DLD1 (cell line): Measurements from ENCODE around the gene SCN8A.

ENCODE experiments used
- in situ Hi-C: cut with HindIII; loops from 2 replicates; pipeline ENCODE4 v1.10.0; 2017; ENCODE audit warnings: low sequenced_read_pairs

Gene SCN8A

GRCh38 chr12:51759175-51759574 is 168.1 kb downstream of the SCN8A start:
- in situ Hi-C loops, result no loop called here

DNA sequence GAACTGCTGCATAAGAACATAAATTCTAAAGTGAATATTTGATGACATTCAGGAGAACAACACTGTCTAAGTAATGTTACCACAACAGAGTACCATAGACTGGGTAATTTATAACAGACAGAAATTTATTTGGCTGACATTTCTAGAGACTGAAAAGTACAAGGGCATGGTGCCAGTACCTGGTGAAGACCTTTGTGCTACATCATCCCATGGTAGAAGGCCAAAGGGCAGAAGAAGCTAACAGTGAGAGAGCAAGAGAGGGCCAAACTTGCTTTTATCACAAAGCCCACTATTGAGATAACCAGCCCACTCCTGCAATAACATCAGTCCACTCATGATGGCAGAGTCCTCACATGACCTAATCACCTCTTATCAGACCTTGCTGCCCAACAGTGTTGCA is 168.7 kb downstream of the SCN8A start:
- in situ Hi-C loops, result no loop called here

GRCh38 chr12:51760231-51760630 is 169.2 kb downstream of the SCN8A start:
- in situ Hi-C loops, result no loop called here

- in situ Hi-C loops, result no loop called here
These were observed 172.7 kb downstream of the SCN8A start for GRCh38 chr12:51763743-51764142.

DNA sequence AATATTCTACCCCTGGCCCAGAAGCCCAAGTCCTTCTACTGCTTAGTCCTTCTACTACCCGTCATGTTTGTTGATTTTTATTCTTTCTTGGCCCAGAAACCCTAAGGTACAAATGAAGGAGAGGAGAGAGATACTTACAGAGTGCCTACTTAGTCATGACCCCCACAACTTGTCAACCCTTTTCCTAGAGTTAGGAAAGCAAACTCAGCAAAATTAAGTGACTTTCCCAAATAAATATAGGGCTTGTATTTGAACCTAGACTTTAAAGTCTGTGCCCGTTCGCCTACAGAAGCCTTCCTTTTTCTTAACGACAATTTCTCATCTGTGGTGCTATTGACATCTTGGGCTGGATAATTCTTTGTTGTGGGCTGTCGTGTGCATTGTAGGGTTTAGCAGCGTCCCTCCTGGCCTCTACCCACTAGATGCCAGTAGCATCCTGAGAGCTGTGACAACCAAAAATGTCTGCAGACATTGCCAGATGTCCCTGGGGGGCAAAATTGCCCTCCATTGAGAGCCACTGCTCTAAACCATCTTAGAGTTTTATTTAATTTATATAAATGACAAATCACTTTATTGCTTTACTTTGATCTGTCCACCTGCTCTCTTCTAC is 175.1 kb downstream of the SCN8A start:
- in situ Hi-C loops, result no loop called here

DNA sequence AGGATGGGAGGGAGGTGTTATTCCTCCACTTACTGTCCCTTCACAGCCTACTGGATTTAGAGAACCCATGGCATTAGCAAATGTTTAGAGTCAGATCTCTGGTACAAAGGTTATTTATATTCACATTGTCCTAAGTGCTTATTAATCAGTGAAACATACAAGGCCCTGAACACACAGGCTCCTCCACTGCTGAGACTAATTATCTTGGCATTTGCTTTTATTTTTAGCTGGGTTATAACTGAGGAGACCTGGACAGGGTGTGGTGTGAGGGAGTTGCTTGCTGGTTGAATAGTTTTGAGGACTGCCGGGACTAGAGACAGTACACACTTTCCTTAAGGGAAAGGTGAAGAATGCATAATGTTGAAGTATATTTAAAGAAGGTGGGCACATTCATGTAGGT is 180.0 kb downstream of the SCN8A start:
- in situ Hi-C loops, result no loop called here

DNA sequence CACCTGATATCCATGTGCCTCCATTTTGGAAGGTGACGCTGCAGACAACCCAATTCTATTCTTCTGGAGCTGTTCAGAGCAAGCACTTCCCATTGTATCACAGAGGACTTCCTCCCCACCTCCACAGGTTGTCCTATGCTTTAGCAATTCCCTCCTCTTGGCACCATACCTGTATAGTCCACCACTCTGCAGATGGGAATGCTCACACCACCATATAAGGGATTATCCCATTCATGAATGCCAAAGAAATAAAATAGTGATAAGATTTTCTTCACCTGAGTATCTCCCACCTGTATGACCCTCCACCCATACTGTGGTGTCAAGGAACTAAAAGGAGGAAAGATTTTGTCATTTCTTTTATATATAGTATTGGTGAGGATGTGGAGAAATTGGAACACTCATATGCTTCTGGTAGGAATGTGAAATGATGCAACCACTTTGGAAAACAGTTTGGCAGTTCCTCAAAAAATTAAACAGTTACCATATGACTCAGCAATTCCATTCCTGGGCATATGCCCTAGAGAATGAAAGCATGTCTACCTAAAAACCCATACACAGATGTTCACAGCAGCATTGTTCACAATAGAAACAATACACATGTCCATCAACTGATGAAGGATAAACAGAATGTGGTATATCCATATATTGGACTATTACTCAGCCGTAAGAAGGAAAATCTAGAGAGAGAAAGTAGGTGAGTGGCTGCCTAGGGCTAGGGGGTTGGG is 182.3 kb downstream of the SCN8A start:
- in situ Hi-C loops, result no loop called here

DNA sequence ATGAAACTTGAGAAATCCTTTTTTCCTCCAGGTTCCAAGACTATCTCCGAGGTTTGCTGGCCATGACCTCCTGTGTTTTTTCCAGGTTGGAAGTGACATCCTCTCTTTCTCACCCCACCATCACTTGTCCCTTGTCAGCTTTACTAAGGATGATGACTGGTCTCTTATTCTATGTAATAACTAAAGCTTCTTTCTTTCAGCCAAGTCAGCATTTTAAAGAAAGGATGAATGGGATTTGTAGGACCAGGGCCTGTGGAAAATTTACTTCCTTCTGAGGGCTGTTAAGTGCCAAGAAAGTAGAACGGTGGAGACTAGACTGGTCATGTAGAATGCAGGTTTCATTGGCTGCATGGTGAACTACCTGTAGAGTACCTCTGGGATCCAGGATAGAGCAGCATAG is 183.9 kb downstream of the SCN8A start:
- in situ Hi-C loops, result loop anchor here (25.0 kb wide), 1 partner anchor 187 kb away; the partner anchor contains the start of gene ACVR1B

DNA sequence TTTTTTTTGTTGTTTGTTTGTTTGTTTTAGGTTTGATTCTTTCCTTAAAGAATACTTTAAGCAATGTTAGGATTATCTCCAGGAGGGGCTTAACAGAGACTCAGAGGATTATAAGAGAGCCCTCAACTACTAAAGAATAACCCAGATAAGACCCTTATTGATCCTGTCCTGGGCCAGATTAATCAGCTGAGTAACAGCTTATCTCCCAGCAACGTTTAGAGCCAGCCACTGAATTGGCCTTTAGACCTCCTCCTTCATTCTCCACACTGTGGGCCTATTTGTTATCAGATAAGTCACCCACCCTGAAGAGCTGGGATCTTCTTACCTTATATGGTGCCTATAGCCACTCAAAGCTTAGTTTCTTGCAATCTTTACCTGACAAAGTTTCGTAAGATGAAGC is 186.4 kb downstream of the SCN8A start:
- in situ Hi-C loops, result loop anchor here (25.0 kb wide), 1 partner anchor 185 kb away; the partner anchor contains the start of gene ACVR1B

GRCh38 chr12:51777973-51778372 is 186.9 kb downstream of the SCN8A start:
- in situ Hi-C loops, result loop anchor here (25.0 kb wide), 1 partner anchor 184 kb away; the partner anchor contains the start of gene ACVR1B

DNA sequence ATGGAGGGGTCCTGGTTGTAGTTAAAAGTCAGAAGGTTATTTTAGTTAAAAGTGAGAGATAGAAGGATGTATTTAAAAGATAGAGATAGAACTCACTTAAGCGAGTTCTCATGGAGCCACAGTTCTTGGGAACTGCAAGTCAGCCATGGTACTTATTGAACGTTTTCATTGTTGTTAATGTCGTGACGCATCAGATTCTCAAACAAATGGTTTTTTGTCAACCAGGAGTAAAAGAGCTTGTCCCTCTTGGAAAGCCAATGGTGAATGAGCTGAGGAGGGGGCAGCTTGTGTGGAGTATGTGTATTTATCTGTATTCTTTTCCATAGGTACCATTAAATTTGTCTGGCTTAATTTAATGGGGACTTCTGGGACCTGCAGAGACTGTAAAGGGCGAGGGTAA is 188.8 kb downstream of the SCN8A start:
- in situ Hi-C loops, result loop anchor here (25.0 kb wide), 1 partner anchor 182 kb away; the partner anchor contains the start of gene ACVR1B

DNA sequence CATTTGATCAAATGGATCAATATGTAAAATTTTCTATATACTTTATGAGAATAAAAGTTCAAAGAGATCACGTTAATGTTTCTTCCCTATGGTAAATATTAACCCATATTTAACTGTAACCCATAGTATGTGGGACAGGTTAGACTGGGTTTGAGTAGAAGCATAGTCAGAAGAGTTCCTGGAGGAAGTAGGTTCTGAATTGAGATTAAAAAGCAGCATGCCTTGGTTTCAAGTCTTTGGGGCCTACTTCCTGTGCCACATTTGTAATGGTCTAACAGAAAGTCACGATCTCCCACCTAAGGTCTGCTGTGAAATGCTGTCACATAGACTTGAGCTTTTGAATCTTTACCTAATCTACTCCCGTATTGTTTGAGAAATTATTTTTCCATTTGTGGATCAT is 193.7 kb downstream of the SCN8A start:
- in situ Hi-C loops, result loop anchor here (25.0 kb wide), 1 partner anchor 178 kb away; the partner anchor contains the start of gene ACVR1B

DNA sequence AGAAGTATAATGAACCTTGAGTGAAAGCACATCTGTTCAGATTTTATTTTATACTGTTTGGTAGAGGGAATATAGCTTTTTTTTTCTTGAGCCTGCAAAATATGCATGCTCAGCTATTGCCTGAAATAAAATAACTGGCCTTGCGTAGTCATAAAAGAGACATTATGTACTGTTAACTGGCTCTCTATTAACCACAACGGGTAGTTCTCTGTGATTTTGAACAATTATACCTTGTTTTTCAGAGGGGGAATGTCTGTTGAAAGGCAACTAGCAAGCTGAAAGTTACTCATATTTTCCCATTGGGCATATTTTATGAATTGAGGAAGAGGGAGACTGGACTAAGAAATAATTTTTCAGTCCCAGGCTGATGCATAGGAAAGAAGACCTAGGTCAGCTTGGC is 194.9 kb downstream of the SCN8A start:
- in situ Hi-C loops, result loop anchor here (25.0 kb wide), 1 partner anchor 176 kb away; the partner anchor contains the start of gene ACVR1B

- in situ Hi-C loops, result loop anchor here (25.0 kb wide), 1 partner anchor 173 kb away; the partner anchor contains the start of gene ACVR1B
These were observed 197.8 kb downstream of the SCN8A start for GRCh38 chr12:51788876-51789275.

DNA sequence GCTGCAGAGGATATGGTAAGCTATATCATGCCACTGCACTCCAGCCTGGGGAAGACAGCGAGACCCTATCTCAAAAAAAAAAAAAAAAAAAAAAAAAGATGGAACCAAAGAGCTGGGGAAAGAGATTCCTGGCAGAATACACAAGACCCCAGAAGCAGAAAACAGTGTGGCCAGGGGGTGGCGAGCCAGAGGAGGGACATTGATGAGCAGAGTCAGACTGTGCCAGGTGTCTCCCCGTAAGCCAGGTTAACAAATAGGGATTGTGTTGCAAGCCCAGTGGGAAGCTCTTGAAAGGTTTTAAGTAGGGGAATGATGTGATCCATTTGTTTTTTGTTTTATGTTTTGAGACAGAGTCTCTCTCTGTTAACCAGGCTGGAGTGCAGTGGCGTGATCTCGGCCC is 201.4 kb downstream of the SCN8A start:
- in situ Hi-C loops, result loop anchor here (10.0 to 25.0 kb wide), 2 partner anchors 62 to 170 kb away; partner anchors contain the start of gene ACVR1B

- in situ Hi-C loops, result loop anchor here (10.0 to 25.0 kb wide), 2 partner anchors 62 to 169 kb away; partner anchors contain the start of gene ACVR1B
These were observed 202.2 kb downstream of the SCN8A start for GRCh38 chr12:51793201-51793600.

- in situ Hi-C loops, result loop anchor here (10.0 to 25.0 kb wide), 2 partner anchors 58 to 165 kb away; partner anchors contain the start of gene ACVR1B
These were observed 206.3 kb downstream of the SCN8A start for GRCh38 chr12:51797301-51797700.

GRCh38 chr12:51798051-51798450 is 207.0 kb downstream of the SCN8A start:
- in situ Hi-C loops, result loop anchor here (10.0 to 25.0 kb wide), 2 partner anchors 57 to 164 kb away; partner anchors contain the start of gene ACVR1B

- in situ Hi-C loops, result loop anchor here (10.0 to 25.0 kb wide), 2 partner anchors 56 to 164 kb away; partner anchors contain the start of gene ACVR1B
These were observed 207.5 kb downstream of the SCN8A start for GRCh38 chr12:51798501-51798900.

GRCh38 chr12:51801027-51801426 is 210.0 kb downstream of the SCN8A start:
- in situ Hi-C loops, result no loop called here

DNA sequence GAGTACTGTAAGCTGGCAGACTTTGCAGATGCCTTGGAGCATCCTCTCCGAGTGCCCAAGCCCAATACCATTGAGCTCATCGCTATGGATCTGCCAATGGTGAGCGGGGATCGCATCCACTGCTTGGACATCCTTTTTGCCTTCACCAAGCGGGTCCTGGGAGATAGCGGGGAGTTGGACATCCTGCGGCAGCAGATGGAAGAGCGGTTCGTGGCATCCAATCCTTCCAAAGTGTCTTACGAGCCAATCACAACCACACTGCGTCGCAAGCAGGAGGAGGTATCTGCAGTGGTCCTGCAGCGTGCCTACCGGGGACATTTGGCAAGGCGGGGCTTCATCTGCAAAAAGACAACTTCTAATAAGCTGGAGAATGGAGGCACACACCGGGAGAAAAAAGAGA is 215.9 kb downstream of the SCN8A start:
- in situ Hi-C loops, result no loop called here

DNA sequence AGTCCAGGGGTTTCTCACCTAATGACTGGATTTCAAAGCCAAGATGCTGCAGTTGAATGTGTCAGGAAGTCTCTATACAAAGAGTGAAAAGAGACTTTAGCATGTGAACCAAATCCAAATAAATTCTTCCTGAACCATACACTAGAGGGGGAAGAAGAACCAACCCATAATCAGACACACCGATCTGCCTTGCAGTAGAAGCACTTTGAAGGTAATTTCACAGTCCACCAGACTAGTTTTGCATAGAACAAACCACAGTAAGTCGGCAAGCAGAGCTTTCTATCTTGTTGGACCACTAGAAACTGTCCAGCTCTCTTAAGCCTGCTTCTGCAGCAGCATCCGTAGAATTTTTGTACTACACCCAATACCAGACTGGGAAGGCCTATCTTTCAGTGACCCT is 218.2 kb downstream of the SCN8A start:
- in situ Hi-C loops, result no loop called here
